ENCODE measurements around the gene PSG6.

GRCh38 chr19:42857544-42857867 is 60.2 kb downstream of the PSG6 start:
- no peak for TF ChIP-seq ZNF398 (tag by site-specific recombination; IDR thresholded peaks at IDR 0.05)
- no peak for TF ChIP-seq ZNF416 (tag by site-specific recombination; IDR thresholded peaks at IDR 0.05)
- no peak for TF ChIP-seq ATF2 (tag by site-specific recombination; IDR thresholded peaks at IDR 0.05; ENCODE audit: low read depth)
- TF ChIP-seq ZNF280C (tag by site-specific recombination; IDR thresholded peaks at IDR 0.05): no peak
- no peak for TF ChIP-seq ZIC2 (tag by site-specific recombination; IDR thresholded peaks at IDR 0.05)
- no peak for TF ChIP-seq ZNF423 (tag by site-specific recombination; IDR thresholded peaks at IDR 0.05)
- no peak for TF ChIP-seq CTCF (tag by site-specific recombination; IDR thresholded peaks at IDR 0.05)
- no peak for TF ChIP-seq HOXA7 (CRISPR knock-in tag; IDR thresholded peaks at IDR 0.05; ENCODE audit: borderline replicate concordance)
- no peak for TF ChIP-seq YY1 (tag by site-specific recombination; IDR thresholded peaks at IDR 0.05)
- no peak for TF ChIP-seq ZBTB44 (tag by site-specific recombination; IDR thresholded peaks at IDR 0.05)
- TF ChIP-seq EGR2 (tag by site-specific recombination; IDR thresholded peaks at IDR 0.05; ENCODE audit: low read depth): no peak
- no peak for TF ChIP-seq ZNF121 (tag by site-specific recombination; IDR thresholded peaks at IDR 0.05)
- no peak for TF ChIP-seq ZNF76 (tag by site-specific recombination; IDR thresholded peaks at IDR 0.05; ENCODE audit: borderline replicate concordance, low read depth)
- TF ChIP-seq TRIM28 (IDR thresholded peaks at IDR 0.05; ENCODE audit: borderline replicate concordance, low read length): no peak
